Measurements from ENCODE around the gene IL15RA.

DNA sequence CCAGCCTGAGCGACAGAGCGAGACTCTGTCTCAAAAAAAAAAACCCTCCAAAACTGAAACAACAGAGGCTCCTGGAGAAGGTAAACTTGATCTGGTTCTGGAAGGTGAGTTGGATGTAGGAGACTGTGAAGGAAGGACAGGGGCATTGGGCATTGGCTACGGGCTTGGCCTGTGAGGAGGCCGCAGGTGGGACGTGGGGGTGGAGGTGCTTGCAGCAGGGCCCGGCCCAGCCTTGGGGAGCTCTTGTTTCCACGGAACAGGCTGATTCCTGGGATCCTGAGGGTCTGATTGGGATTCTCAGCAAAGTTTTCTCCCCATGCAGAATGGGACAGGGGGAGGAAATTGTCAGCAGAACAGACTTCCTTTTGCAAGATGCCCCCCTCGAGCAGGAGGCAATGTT, 30.6 kb downstream of the IL15RA start:
- TF ChIP-seq, protein P1, sequence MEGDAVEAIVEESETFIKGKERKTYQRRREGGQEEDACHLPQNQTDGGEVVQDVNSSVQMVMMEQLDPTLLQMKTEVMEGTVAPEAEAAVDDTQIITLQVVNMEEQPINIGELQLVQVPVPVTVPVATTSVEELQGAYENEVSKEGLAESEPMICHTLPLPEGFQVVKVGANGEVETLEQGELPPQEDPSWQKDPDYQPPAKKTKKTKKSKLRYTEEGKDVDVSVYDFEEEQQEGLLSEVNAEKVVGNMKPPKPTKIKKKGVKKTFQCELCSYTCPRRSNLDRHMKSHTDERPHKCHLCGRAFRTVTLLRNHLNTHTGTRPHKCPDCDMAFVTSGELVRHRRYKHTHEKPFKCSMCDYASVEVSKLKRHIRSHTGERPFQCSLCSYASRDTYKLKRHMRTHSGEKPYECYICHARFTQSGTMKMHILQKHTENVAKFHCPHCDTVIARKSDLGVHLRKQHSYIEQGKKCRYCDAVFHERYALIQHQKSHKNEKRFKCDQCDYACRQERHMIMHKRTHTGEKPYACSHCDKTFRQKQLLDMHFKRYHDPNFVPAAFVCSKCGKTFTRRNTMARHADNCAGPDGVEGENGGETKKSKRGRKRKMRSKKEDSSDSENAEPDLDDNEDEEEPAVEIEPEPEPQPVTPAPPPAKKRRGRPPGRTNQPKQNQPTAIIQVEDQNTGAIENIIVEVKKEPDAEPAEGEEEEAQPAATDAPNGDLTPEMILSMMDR (conservative IDR thresholded peaks at IDR 0.05; ENCODE audit: low read depth, low read length): no peak
- no peak for TF ChIP-seq EZH2 (IDR thresholded peaks at IDR 0.05; ENCODE audit: low read length, unreplicated experiment)
- TF ChIP-seq EZH2phosphoT487 (IDR thresholded peaks at IDR 0.05; ENCODE audit: borderline replicate concordance, low read length): no peak

All from PC-3 (cell line).